GM12878 (cell line): ENCODE measurements around the gene CCDC63. TPM values are rescaled to one million over a fixed set of nuclear protein-coding genes. Genes with fewer than 3 reads are reported as not detected.
A peak's percentile ranks its signal among the peaks of the same experiment; 100 is the strongest.

Experiments
- ATAC-seq: fragments of 200-7000 bp; cut with Tn5 transposase; 3 replicates; pipeline ENCODE4 v1.9.1; 2020; ENCODE audit warnings: mild to moderate bottlenecking, moderate library complexity
- BruUV-seq: library from RNA; stranded (reverse); fragments of 400-500 nt; replicated peaks from 2 replicates; lab custom pipeline; 2021; lab: Mats Ljungman, UMichigan
- CTCF ChIA-PET: fragments of 300-600 bp; sonication (Branson Sonifier 250); formaldehyde crosslinking; extraction: SDS; loops from one replicate; lab custom pipeline; 2021; ENCODE audit warnings: inconsistent platforms; lab: Yijun Ruan, JAX
- POLR2A ChIA-PET: fragments of 350-600 bp; formaldehyde crosslinking; extraction: SDS; loops from one replicate; lab custom pipeline; 2021; ENCODE audit warnings: inconsistent platforms; lab: Charles Lee
- RAD21 ChIA-PET: fragments of 300-600 bp; sonication (Branson Sonifier 250); formaldehyde crosslinking; loops from one replicate; lab custom pipeline; 2023; ENCODE audit warnings: antibody characterized with exemption; ENCODE audit not compliant: unreplicated experiment; lab: Charles Lee
- SMC1A ChIA-PET: fragments of 300-600 bp; sonication (Branson Sonifier 250); formaldehyde crosslinking; loops from one replicate; lab custom pipeline; 2023; ENCODE audit not compliant: unreplicated experiment, uncharacterized antibody; lab: Charles Lee
- DNase-seq: peaks from one replicate; pipeline ENCODE4 v3.0.0-alpha.2; 2011; ENCODE audit warnings: low read depth, low spot score
- FAIRE-seq: peaks from 3 replicates; lab custom pipeline; 2011; peaks lifted over from hg19 to GRCh38; lab: Jason Lieb, UNC
- H2AFZ ChIP-seq: 2 replicates; pipeline ENCODE4 v1.6.0; 2011; ENCODE audit warnings: low read depth, low read length, control low read depth; ENCODE audit not compliant: control insufficient read depth
- H3K27ac ChIP-seq: 2 replicates; pipeline ENCODE4 v1.5.1; 2011; ENCODE audit warnings: control low read depth; ENCODE audit not compliant: control insufficient read depth, insufficient read depth
- H3K27me3 ChIP-seq, 2 experiments: replicated peaks in 1 of 2; 2 replicates each; pipeline versions ENCODE4 v1.6.0 to v1.6.1; 2011; ENCODE audit warnings: low read length in 1 of 2; ENCODE audit not compliant: control insufficient read depth in 2 of 2, insufficient read depth in 2 of 2
- H3K36me3 ChIP-seq, 2 experiments: 2 replicates each; pipeline ENCODE4 v1.5.1; 2011; ENCODE audit warnings: low read length in 1 of 2; ENCODE audit not compliant: control insufficient read depth in 2 of 2, insufficient read depth in 2 of 2
- H3K4me1 ChIP-seq: 2 replicates; pipeline ENCODE4 v1.6.1; 2011; ENCODE audit warnings: mild to moderate bottlenecking, low read length, moderate library complexity, mixed read lengths; ENCODE audit not compliant: control insufficient read depth, insufficient read depth
- H3K4me2 ChIP-seq: 2 replicates; pipeline ENCODE4 v1.6.0; 2011; ENCODE audit warnings: control low read depth; ENCODE audit not compliant: control insufficient read depth, insufficient read depth
- H3K4me3 ChIP-seq: fragments of 200-600 bp; sonication (generic); 2 replicates; pipeline ENCODE4 v1.5.1; 2016
- H3K79me2 ChIP-seq: 2 replicates; pipeline ENCODE4 v1.6.0; 2011; ENCODE audit warnings: low read length; ENCODE audit not compliant: control insufficient read depth, insufficient read depth
- H3K9ac ChIP-seq: 2 replicates; pipeline ENCODE4 v1.8.0; 2011; ENCODE audit warnings: low read length, control low read depth, mixed read lengths; ENCODE audit not compliant: control insufficient read depth, insufficient read depth
- H3K9me3 ChIP-seq: replicated peaks from 3 replicates; pipeline ENCODE4 v1.5.1; 2011; ENCODE audit warnings: mild to moderate bottlenecking, low read length; ENCODE audit not compliant: control insufficient read depth, insufficient read depth
- H4K20me1 ChIP-seq: 2 replicates; pipeline ENCODE4 v1.6.0; 2011; ENCODE audit not compliant: control insufficient read depth, insufficient read depth
- BHLHE40 ChIP-seq, 2 experiments: fragments of 450-650 bp in 1 of 2; IDR thresholded peaks; 2 replicates each; pipeline ENCODE4 v1.6.1; 2011 to 2017; ENCODE audit warnings: low read depth in 2 of 2, borderline replicate concordance in 1 of 2, improper control_type of control experiment in 1 of 2, low read length in 1 of 2, mild to moderate bottlenecking in 1 of 2
- HDAC6 ChIP-seq: fragments of 200-600 bp; sonication (generic); IDR thresholded peaks from one replicate; pipeline ENCODE4 v1.8.0; 2017; ENCODE audit warnings: antibody characterized with exemption; ENCODE audit not compliant: unreplicated experiment
- KAT2A ChIP-seq: conservative IDR thresholded peaks from 2 replicates; pipeline ENCODE4 v1.6.1; 2011; ENCODE audit warnings: low read depth, low read length; ENCODE audit not compliant: control insufficient read depth
- NRF1 ChIP-seq: conservative IDR thresholded peaks from 2 replicates; pipeline ENCODE4 v1.6.1; 2011; ENCODE audit warnings: mild to moderate bottlenecking, low read depth, low read length, improper control_type of control experiment
- WGBS: methylation state at CpG from one replicate; pipeline ENCODE4 v1.1.6; 2016; ENCODE audit warnings: low lambda C conversion rate; ENCODE audit not compliant: insufficient replicate concordance, insufficient coverage; ENCODE audit errors: missing lambda C conversion rate; 5-methylcytosine and 5-hydroxymethylcytosine counted together
- in situ Hi-C: fragments of 300-500 bp; cut with MboI; formaldehyde crosslinking; loops from 9 replicates; pipeline ENCODE4 v1.14.3; 2018; ENCODE audit warnings: mixed read lengths
- intact Hi-C: fragments of 100-400 bp; cut with micrococcal nuclease; formaldehyde crosslinking; loops from one replicate; pipeline ENCODE4 v1.14.2; 2022; ENCODE audit not compliant: unreplicated experiment
- polyA plus RNA-seq, 11 experiments: library from polyadenylated mRNA; depleted of rRNA in 4 of 11; unstranded in 6 of 11; stranded (reverse) in 5 of 11; fragments of >200 nt; fragmentation: Nextera tagmentation in 4 of 11; fragmentation: Illumina TruSeq in 1 of 11; extraction: Ambion mirVana in 4 of 11; extraction: Trizol in 1 of 11; gene quantifications; 1 replicate in 1 of 11; 2 replicates in 10 of 11; pipeline versions ENCODE4 v1.2.1 to v1.2.3, GENCODE V29; 2011 to 2016; ENCODE audit warnings: inconsistent platforms in 2 of 11, missing spikeins in 2 of 11, low read depth in 1 of 11
- total RNA-seq, 4 experiments: library from RNA; depleted of rRNA in 3 of 4; stranded (reverse); fragments of >200 nt in 3 of 4; fragmentation: Illumina TruSeq in 1 of 4; extraction: Trizol in 1 of 4; gene quantifications; 2 replicates each; pipeline versions ENCODE4 v1.2.1 to v1.2.3, GENCODE V29; 2013 to 2021
- TF ChIP-seq, protein P1 (sequence below): fragments of 450-650 bp; IDR thresholded peaks from 2 replicates; pipeline ENCODE4 v1.6.1; 2016; ENCODE audit warnings: mild to moderate bottlenecking

CCDC63 gene
- total and polyA plus RNA-seq, 10 of the 15 experiments (the other 5 are each of a cell fraction or from before 2014, with no cell fraction given) = not detected

DNA sequence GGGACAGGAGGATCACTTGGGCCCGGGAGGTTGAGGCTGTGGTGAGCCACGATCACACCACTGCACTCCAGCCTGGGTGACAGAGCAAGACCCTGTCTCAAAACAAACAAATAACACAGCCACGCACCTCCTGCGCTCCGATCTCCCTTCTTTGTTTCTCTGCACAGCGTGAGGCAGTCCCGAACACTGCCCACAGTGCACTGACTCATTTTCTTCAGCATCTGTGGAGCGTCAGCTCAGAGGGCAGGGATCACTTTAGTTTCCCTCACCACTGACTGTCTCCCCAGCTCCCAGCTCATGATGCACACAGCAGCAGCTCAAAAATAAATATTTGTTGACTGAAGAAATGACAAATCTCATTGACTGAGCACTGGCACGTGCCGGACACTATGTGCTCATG is 74.5 kb downstream of the CCDC63 start:
- no peaks in the 10 kb centered on the region for H4K20me1 ChIP-seq
- no peak overlapping the region for H2AFZ ChIP-seq
- no peak overlapping the region for H3K27ac ChIP-seq
- no peak overlapping the region for H3K4me2 ChIP-seq
- 65% methylated on average over 10 of the region's 10 CpGs for WGBS
- intact Hi-C loops = no loop called here
- ATAC-seq (no peak), FAIRE-seq (no peak), DNase-seq (no peak)
- in situ Hi-C loops = no loop called here
- TF ChIP-seq KAT2A (no peak), BHLHE40 (IDR thresholded peaks at IDR 0.05; ENCODE audit: borderline replicate concordance in 1 of 2, low read depth in 2 of 2, low read length in 1 of 2) (peak in 1 of 2 experiments; percentile 30; a peak in 1 of 4 replicates)
- no peaks in the 10 kb centered on the region; a peak in 1 of 4 replicates for H3K27me3 ChIP-seq
- no peaks in the 10 kb centered on the region for H3K9me3 ChIP-seq
- no TSS peak for BruUV-seq
- ChIA-PET RAD21 (interaction anchor here (0.7 to 1.0 kb wide), 2 partner anchors 14 to 573 kb away, joined by 3 to 4 read pairs; no protein-coding TSS in a partner anchor), CTCF (interaction anchor here (1.0 kb wide), 1 partner anchor 25 kb away, joined by 4 read pairs; no protein-coding TSS in a partner anchor), POLR2A (interaction anchor here (0.5 kb wide), 1 partner anchor 315 kb away, joined by 9 read pairs; no protein-coding TSS in a partner anchor), SMC1A (no interaction called here)
- no peak overlapping the region for H3K9ac ChIP-seq
- peaks cover 3% of the 10 kb centered on the region for H3K4me1 ChIP-seq
- no peaks in the 10 kb centered on the region for H3K36me3 ChIP-seq
- no peak overlapping the region for H3K4me3 ChIP-seq
- H3K79me2 ChIP-seq = no peaks in the 10 kb centered on the region

DNA sequence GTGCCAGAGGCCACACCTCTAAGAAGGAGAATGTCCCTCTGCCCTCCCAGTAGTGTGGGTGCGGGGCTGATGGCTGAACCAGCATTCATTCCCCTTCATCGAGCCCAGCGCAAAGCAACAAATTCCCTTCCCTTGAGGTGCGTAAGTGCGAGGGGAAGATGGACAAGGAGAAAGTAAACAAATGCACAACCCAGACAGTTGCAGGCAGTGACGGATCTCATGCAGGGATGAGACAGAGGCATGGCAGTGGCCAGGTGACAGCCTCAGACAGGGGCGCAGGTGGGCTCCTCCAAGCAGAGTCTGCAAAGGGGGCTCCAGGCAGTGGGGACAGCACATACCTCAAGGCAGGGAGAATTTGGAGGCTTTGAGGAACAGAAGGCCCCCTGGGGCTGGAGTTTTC is 75.9 kb downstream of the CCDC63 start:
- 81% methylated on average over 7 of the region's 7 CpGs for WGBS
- ATAC-seq (no peak), FAIRE-seq (no peak), DNase-seq (no peak)
- Histone ChIP-seq H3K79me2 (no peaks in the 10 kb centered on the region), H4K20me1 (no peaks in the 10 kb centered on the region), H3K4me3 (no peak overlapping the region), H3K4me2 (no peak overlapping the region), H3K9ac (no peak overlapping the region), H3K9me3 (no peaks in the 10 kb centered on the region), H3K36me3 (no peaks in the 10 kb centered on the region), H3K27ac (no peak overlapping the region), H3K27me3 (no peaks in the 10 kb centered on the region; a peak in 1 of 4 replicates), H2AFZ (no peak overlapping the region), H3K4me1 (no peaks in the 10 kb centered on the region)
- TF ChIP-seq HDAC6 = no peak
- TF ChIP-seq, protein P1, sequence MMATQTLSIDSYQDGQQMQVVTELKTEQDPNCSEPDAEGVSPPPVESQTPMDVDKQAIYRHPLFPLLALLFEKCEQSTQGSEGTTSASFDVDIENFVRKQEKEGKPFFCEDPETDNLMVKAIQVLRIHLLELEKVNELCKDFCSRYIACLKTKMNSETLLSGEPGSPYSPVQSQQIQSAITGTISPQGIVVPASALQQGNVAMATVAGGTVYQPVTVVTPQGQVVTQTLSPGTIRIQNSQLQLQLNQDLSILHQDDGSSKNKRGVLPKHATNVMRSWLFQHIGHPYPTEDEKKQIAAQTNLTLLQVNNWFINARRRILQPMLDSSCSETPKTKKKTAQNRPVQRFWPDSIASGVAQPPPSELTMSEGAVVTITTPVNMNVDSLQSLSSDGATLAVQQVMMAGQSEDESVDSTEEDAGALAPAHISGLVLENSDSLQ = no peak
- no peak for TF ChIP-seq NRF1
- CTCF ChIA-PET = interaction anchor here (0.7 to 1.3 kb wide), 5 partner anchors 9 to 35 kb away, joined by 3 to 4 read pairs (median 3); no protein-coding TSS in a partner anchor
- POLR2A ChIA-PET = interaction anchor here (0.6 kb wide), 1 partner anchor 1065 kb away, joined by 3 read pairs; no protein-coding TSS in a partner anchor
- BruUV-seq = no TSS peak
- intact Hi-C loops (no loop called here), in situ Hi-C loops (no loop called here)
- SMC1A ChIA-PET = interaction anchor here (0.6 kb wide), 1 partner anchor 13 kb away, joined by 3 read pairs; no protein-coding TSS in a partner anchor
- RAD21 ChIA-PET = interaction anchor here (0.6 kb wide), 1 partner anchor 454 kb away, joined by 3 read pairs; no protein-coding TSS in a partner anchor
